Hindlimb muscle (tissue), 1 donor: ENCODE measurements around the gene PAF1. TPM values are rescaled to one million over a fixed set of nuclear protein-coding genes. Genes with fewer than 3 reads are reported as not detected.

Experiments
- DNase-seq: peaks from one replicate; pipeline ENCODE4 v3.0.0-alpha.2; 2013
- polyA plus RNA-seq: library from polyadenylated mRNA; unstranded; fragments of 120-200 nt; gene quantifications from one replicate; pipeline ENCODE4 v1.2.1, GENCODE V29; 2013; ENCODE audit not compliant: insufficient read length

Gene PAF1
- polyA plus RNA-seq, 1 donor: 38.6 TPM

DNA sequence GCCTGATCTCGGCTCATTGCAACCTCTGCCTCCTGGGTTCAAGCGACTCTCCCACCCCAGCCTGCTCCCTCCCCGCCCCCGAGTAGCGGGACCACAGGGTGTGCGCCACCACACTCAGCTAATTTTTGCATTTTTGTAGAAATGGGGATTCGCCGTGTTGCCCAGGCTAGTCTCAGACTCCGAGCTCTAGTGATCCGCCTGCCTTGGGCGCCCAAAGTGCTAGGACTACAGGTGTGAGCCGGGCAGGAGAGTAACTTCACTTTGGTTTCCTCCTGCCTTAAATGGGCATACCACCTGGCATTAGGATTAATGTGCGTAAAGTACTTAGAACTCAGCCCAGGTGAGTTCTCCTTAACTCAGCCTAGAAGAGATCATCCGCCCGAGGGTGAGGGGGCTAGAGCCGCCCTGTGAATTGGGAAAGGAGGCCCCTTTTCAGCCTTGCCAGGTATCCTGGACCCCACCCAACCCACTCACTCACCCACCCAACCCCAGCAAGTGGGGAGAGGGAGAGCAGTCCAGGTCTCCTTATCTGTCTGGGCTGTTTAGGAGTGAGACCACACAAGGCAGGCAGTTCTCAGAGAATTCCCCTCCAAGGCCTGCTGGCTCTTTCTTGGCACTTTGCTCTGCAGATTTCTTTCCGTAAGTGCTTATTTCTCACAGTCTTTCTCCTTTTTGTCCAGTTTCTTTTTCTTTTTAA is 14.5 kb upstream of the PAF1 start:
- no peak for DNase-seq

DNA sequence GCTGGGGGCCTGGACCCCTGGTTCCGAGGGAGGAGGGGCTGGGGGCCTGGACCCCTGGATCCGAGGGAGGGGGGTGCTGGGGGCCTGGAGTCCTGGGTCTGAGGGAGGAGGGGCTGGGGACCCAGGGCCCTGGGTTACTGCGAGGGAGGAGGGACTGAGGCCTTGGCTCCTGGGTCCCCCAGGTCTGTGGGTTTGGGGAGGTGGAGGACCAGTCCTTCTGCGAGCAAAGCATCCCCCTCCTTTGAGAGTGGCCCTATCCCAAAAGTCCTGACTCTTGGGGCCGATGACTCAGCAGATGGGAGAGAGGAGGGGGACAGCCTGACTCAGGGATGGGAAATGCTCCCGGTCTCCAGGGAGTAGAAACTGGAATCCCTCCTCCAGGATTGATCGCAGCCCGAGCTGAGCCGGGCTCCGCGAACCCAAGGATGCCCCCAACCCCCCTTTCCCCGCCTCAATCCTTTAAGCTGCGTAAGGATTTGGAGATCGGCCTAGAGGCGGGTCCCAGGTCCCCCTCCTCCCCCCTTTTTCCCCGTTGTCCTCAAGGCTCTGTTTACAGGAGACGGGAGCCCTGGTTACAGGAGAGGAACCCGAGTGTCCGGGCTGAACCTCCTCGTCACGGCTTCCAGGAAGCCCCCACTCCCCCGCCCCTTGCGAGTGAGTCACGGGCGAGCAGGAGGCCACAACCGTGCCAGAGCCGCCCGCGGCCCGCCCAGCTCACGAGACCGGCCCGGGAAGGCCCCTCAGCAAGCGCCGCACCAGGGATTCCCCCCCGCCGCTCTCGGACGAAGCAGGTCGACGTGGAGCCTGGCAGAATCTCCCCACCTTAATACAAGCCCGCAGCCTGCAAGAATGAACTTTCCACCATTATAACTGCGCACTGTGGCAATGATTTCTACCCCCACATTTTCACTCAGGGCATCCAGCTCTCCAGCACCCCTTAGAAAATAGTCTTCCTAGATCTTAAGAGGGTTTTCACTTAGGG is 12.7 kb upstream of the PAF1 start:
- DNase-seq: peak; percentile 96

DNA sequence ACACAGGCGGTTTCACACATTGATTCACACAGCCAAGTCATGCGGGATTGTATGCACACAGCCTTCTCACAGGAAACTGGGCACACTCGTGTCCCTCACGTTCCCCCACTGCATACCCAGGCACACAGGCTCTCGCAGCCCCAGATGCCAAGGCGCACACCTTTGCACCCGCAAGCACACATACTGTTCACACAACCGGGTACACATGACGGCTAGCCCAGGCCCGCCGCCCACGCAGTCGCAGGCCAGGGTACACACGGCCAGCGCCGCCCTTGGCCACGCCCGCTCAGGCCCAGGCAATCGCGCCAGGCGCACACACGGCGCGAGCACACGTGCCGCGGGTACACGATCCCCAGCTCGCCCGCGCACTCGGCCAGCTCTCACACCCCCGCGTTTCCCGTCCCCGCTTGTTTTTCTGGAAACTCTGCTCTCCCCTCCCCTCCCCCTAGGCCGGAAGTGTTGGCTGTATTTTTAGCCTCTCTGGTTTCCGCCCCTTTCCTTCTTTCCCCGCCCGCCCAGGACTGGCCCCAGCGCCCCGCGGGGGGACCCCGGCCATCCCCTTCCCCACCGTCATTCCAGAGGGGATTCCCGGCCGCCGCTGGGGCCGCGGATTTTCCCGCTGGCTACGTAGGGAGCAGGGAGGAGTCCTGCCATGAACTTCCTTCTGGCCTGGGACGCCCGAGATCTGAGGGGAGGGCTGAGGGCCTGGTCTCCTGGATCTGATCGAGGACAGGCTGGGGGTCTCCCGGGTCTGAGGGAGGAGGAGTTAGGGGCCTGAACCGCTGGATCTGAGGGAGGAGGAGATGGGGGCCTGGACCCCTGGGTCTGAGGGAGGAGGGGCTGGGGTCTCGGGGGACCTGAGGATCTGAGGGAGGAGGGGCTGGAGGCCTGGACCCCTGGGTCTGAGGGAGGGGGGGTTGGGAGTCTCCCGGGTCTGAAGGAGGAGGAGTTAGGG is 11.7 kb upstream of the PAF1 start:
- DNase-seq: peak; percentile 94

DNA sequence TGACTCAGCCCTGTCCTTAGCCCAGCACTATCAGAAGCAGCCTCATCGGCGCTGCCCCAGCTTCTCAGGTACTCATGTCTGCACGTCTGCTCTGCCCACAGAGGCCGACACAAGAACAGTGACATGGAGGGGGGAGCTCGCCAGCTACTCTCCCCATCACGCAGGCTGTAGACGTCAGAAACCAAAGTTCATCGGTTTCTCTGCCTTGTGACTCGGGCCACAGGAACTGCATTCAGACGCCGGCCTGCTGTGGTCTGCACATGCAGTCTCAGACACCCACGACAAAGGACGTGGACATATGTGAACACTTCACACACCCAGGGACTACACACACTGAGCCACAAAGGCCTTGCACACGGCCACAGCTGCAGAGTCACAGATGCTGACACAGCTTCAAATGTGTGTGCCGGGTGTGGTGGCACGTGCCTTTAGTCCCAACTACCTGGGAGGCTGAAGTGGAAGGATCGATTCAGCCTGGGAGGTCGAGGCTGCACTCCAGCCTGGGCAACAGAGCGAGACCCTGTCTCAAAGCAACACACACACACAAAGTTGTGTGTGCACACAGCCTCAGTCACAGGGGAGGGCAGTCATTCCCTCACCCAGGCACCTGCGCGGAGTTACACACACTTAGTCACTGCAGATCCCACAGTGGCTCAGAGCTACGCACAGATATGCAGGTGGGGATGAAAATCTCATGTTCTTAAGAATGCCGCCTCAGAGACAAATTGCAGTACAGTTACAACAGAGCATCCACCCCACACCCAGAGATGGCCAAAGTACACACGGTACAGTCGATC is 10.8 kb upstream of the PAF1 start:
- no peak for DNase-seq

DNA sequence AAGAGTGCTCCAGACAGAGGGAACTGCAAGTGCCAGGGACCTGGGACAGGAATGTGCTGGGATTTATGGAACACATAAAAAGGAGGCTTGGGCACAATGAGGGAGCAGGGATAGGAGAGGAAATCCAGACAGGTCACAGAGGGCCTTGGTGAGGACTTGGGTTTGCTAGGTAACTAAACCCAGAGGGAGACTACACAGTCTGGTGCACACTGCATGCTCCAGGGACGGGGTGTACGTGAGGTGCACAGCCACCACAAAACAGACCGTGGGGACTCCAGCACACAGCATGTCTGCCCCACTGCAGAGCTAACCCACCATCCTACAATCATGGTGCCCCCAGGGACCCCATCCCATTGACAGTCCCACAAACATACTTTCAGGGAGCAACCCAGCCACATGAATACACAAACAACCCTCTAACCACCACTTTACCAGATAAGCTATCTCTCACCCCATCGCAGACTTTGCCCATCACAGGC is 10.2 kb upstream of the PAF1 start:
- no peak for DNase-seq

DNA sequence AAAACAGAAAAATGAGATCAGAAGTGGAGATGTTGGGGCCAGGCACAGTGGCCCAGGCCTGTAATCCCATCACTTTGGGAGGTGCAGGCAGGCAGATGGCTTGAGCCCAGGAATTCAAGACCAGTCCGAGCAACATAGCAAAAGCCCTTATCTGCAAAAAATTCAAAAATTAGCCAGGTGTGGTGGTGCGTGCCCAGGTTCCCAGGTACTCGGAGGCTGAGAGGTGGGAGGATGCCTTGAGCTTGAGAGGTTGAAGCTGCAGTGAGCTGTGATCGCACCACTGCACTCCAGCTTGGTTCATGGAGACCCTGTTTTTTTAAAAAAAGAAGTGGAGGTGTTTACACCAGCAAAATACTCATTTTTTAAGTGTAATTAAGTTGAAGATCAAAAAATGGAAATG is 9.2 kb upstream of the PAF1 start:
- no peak for DNase-seq

DNA sequence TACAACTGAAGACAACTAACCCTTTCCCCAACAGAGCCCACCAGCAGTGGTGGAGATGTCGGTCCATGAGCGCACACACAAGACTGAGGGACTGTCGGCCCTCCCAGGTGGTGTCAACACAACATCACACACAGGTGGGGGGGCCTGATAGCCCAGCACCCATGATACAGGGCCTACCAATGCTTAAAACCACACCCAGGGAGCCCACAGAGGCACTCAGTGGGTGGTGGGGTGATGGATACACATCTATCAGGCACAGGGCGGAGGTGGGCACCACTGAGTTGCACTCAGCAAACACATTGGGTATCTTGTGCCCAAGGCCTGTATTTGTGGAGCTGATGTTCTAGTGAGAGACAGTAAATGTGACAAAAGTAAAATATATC is 8.8 kb upstream of the PAF1 start:
- no peak for DNase-seq

DNA sequence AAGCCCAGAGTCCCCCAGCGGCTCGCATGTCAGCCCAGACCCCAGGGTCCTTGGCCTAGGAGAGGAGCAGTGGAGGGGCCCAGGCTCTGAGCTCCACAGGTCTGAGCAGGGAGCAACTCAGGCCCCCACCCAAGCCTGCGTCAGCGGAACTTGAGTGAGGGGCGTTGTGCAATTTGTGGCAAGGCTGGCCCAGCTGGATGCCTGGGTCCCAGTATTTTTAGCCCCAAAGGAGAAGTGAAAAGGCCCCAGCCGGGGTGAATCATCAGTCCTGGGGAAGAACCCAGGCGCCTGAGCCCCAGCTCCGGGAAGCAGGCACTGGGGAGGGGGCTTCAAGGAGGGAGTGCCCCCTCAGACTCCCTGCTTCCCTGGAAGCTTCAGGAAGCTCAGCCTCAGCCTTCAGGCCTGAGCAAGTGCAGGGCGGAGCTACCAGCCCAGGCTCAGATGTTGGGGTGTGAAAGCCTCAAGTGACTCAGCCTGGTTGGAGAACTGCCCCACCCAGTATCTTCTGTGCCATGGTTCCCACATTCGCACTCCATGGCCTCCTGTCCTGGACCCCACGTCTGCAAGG is 7.5 kb upstream of the PAF1 start:
- DNase-seq: no peak

DNA sequence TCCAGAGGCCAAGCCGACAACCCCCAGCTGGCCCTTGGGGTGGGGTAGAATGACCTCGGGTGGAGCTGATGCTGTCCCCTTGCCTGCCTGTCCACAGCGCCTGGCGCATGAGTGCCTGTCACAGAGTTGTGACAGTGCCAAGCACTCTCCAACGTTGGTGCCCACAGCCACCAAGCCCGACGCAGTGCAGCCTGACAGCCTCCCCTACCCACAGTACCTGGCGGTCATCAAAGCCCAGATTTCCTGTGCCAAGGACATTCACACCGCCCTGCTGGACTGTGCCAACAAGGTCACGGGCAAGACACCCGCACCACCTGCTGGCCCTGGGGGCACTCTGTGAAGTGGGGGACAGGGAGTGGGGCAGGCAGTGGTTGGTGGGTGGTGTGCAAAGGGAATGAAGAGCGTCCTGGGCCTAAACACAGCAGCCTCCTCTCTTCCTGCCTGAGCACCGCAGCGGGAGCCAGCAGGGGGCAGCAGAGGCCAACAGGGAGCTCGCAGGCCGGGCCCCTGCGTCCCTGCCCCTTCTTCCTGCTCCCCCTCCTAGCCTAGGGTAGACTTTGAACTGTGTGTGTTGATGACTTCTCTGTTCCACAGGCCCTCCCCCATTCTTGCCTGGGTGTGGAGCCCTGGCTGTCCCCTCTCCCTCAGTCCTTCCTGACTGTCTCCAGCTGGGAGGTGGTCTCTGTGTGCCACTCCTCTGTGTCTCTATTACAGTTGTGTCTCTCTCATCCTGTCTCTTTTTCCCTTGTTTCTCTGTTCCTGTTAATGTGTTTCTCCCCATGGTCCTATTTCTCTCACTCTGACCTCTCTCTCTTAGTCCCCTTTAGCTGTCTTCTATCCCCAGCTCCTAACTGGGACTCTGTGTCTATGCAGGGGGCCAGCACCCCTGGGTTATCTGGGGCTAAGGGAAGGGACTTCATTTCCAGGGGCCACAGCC is 6.7 kb upstream of the PAF1 start:
- peak; percentile 88 for DNase-seq

DNA sequence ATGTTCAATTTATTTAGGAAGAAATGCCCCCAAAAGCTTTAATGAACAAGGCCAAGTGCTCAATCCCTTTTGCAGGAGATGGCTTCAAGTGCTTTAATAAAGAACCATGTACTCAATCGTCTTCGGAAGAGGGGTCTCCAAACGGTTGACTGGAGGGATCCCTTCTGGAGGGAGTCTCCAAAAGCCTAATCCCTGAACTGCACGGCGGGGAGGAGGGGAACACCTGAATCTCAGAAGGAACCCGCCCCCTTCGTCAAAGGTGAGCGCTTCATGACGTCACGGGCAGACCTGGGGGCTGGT is 505 bp downstream of the PAF1 start:
- DNase-seq: no peak

DNA sequence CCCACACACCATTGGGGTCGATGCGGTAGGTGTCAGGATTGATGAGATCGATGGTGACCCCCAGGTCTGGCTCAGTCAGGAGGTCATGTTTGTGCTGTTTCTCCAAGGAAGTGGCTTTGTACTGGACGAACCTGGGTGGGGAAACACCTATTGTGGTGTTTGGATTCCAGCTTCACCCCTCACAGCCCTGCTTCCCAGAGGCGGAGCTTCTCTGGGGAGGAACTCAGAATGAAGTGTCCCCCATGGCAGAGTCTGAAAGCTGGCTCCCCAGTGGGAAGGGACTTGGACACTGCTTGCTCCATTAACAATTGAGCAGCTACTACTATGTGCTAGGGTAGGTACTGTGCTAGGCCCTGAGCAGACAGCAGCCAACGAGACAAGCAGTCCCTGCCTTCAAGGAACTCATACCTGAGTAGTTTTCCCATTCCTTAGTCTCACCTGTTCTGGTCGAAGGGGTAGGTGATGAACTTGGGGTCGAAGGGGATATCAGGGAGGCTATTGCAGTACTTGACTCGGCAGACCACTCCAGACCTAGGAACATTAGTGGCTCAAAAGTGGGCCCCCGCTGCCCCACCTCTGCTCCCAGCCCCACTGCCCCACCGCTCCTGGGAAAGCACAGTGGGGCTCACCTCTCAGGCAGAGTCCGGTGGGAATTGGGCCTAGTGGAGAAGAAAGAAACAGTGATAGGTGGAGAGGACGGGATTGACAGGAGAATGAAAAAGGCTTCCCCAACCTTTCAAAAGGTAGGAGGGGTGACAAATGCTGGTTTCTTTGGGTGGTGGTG is 1.1 kb downstream of the PAF1 start:
- no peak for DNase-seq

DNA sequence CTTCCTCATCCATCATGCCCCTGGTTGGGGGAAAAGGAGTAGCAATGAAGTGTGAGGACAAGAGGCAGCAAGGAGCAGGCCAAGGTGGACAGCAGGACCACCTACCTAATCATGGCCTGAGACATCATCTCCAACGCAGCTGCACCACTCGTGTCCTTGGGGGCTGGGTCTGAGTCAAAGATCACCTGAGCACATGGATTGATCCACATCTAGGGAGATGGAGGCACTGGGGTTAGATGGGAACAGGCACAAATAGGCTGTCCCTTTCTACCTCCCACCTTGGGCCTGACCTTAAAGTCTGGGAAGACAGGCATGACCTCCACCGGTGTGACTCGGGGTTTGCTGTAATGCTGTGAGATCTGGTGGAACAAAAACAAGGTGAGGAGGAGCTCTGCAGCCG is 2.2 kb downstream of the PAF1 start:
- no peak for DNase-seq

DNA sequence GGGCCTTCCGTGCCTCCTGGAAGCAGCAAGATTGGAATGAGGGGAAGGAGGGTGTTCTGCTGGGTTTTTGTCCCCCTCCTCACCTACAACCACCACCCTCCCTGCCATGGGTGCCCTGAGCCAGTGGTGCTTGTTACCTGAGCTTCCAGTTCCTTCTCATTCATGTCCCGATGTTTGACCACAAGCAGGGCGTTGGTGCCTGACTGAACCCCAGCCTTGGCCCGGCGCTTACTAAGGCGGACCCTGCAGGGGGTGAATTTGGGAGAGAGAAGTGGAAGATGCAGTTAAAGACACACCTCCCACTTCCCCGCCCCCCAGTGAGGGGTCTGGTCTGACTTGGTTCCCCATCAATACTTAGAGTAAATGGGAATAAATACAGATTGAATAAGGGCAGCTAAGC is 4.3 kb downstream of the PAF1 start:
- DNase-seq: no peak

DNA sequence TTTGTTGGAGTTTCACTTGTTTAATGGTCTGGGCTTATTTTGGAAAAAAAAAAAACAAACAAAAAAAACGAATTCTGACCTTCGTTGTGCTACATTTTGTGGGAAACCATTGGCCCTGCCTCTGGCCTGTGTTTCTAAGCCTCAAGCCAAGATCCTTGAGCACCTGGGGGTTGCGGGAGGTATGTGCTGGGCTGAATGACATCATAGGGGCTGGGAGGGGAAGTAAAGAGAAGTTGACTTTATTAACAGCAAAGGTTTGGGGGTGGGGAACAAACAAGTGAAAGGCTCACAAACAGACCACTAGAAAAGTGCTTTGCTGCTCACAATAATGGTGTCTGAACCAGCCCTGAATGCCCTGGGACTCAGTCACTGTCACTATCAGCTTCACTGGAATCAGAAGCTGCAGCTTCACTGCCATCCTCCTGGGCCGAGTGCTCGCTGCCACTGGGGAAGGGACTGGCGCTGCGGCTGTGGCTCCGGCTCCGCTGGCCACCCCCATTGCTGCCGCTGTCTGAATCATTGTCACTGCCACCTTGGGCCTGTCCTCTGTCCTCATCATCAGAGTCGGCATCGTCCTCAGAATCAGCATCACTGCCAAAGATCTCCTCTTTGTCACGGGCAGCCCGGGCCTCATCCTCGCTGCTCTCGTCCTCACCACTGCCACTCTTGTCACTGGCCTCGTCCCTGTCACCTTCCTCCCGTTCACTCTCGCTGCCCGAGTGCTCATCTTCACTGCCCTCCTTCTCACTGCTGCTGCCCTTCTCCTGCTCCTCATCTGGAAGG is 5.1 kb downstream of the PAF1 start:
- DNase-seq: no peak

DNA sequence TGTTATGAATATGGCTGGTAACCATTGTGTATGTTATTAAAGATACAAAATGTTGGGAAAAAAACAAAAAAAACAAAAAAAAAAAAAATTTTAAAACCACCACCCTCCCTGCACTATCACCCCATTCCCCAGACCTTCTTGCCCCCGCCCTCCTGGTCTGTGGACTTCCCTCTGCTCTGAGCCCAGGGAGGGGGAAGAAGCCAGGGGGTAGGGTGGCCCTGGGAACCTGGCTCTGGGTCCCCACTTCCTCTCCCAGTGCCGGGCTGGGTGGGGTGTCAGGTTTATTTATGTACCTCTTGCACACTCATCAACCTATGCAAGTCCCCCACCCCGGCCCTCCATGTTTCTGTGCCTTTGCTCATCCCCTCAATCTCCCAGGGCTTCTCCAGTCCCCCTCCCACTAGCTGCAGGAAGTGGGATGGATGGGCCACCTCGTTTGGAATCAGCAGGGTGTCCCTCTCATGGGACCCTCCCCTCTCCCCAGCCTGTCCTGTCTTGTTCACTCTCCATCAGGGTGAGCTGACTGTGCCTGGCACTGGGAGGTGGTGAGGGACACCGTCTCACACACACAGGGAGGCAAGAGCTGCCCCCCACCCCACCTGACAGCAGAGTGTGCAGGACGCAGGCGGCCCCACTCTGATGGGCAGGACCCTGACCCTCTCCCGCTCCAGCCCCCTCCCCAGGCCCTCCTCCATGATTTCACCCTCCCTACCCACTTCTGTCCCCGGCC is 5.9 kb downstream of the PAF1 start:
- DNase-seq: no peak

DNA sequence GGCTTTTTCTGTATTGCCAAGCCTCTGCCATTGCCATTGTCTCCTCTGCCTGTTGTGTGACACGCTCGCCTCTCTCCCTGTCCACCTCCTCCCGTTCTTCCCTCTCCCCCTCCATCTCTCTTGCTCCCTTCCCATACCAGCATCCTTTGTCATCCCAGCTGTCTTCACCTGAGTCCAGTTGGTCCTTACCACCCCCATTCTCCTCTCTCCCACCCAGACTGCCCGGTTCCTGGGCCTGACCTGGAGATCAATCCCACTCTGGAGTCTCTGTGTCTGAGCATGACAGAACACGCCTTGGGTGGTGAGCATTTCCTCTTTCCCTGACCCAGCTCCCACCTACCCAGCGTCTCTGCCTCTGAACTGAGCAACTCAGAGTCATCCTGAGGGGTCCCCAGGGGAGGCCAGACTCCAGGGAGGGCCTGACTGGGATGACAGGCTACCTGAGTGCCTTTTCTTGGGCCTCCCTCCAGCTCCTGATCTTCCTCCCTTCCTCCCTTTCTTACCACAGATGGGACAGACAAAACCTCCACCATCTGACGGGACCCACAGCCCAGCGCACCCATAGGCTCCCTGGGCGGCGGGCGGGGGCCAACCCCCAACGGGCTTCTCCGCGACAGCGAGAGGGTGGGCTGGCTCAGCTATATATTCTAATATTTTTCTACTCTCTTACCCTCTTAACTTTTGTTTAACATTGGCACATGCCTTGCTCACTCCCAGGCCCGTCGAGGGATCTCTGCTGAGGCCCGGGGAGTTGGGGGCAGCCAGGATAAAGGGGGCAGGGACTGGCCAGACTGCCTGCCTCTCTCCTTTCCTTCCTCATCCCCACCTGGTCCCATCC is 7.7 kb downstream of the PAF1 start:
- DNase-seq: no peak
